Endothelial cell (in vitro differentiated cells): Measurements from ENCODE around the gene LBX1. TPM values are rescaled to one million over a fixed set of nuclear protein-coding genes. Genes with fewer than 3 reads are reported as not detected.
A peak's percentile ranks its signal among the peaks of the same experiment; 100 is the strongest.

Source experiments
- DNase-seq: peaks from one replicate; pipeline ENCODE4 v3.0.0; 2021; ENCODE audit warnings: low spot score
- H3K27ac Mint-ChIP-seq: one replicate; pipeline ENCODE4 v1.8.0; 2021; ENCODE audit warnings: mixed read lengths, inconsistent platforms; ENCODE audit not compliant: unreplicated experiment
- H3K27me3 Mint-ChIP-seq: one replicate; pipeline ENCODE4 v1.8.0; 2021; ENCODE audit warnings: mild to moderate bottlenecking, moderate library complexity, mixed read lengths, inconsistent platforms; ENCODE audit not compliant: unreplicated experiment
- H3K36me3 Mint-ChIP-seq: one replicate; pipeline ENCODE4 v1.8.0; 2021; ENCODE audit warnings: mild to moderate bottlenecking, low read depth, mixed read lengths, inconsistent platforms; ENCODE audit not compliant: unreplicated experiment
- H3K4me1 Mint-ChIP-seq: one replicate; pipeline ENCODE4 v1.8.0; 2021; ENCODE audit warnings: mild to moderate bottlenecking, mixed read lengths, inconsistent platforms; ENCODE audit not compliant: unreplicated experiment
- H3K4me3 Mint-ChIP-seq: one replicate; pipeline ENCODE4 v1.8.0; 2021; ENCODE audit warnings: mild to moderate bottlenecking, mixed read lengths, inconsistent platforms; ENCODE audit not compliant: unreplicated experiment
- H3K9me3 Mint-ChIP-seq: one replicate; pipeline ENCODE4 v1.8.0; 2021; ENCODE audit warnings: mixed read lengths, inconsistent platforms; ENCODE audit not compliant: unreplicated experiment
- total RNA-seq: library from RNA; stranded (reverse); fragmentation: NEBNext Ultra II Directional; extraction: Animal tissue kit (Norgen Biotek cat#: 25700); gene quantifications from one replicate; pipeline ENCODE4 v1.2.1, GENCODE V29; 2021; ENCODE audit not compliant: unreplicated experiment
- TF ChIP-seq, protein P1 (sequence below): fragments of 200-600 bp; sonication (generic); IDR thresholded peaks from one replicate; pipeline ENCODE4 v1.5.0; 2021; ENCODE audit warnings: antibody characterized with exemption; ENCODE audit not compliant: unreplicated experiment

LBX1 gene
- total RNA-seq, 1 donor from 2014 or later = not detected

DNA sequence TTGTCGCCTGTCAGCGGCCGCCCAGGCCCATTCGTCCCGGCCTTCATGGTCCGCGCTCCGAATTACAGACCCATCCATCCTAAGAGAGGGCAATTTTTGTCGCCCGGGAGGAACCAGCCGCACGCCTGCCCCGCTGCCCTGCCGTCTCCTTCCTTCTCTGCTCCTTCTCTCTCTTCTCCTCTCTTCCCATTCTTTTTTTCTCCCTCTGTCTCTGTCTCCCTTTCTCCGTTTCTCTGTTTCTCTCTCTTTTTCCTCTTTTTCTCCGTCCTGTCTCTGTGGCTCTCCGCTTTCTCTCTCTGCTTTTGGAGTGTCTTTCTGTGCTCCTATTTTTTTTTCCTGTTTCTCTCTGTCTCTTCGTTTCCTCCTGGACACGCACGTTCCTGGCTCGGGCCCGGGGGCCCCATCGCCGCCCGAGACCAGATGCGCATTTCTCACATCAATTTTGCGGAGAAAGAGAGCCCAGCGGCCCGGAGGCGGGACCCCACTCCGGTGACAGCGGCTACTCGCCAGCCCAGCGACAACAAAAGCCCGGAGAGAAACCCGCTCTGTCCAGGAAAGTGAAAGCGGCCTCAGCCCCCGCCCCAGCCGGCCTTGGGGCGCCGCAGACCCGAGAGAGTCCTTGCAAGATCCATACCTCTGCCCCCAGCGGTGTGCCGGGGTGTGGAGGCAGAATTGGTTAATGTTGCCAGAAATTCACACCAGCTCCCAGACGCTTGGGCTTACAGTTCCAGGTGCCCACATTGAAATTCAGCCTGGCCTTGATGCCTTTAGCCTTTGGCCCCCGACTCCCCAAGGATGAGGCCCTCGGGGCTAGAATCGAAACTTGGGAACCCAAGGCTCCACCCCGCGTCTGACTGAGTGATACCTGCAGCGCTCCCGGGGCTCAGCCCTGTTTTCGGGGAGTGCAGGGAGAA, 4.1 kb downstream of the LBX1 start:
- Mint-ChIP-seq H3K4me3 (peak overlapping the region; percentile 67), H3K36me3 (no peaks in the 10 kb centered on the region), H3K27me3 (peaks cover 61% of the 10 kb centered on the region), H3K9me3 (no peaks in the 10 kb centered on the region), H3K4me1 (peaks cover 19% of the 10 kb centered on the region), H3K27ac (no peak overlapping the region)
- no peak for DNase-seq
- TF ChIP-seq, protein P1, sequence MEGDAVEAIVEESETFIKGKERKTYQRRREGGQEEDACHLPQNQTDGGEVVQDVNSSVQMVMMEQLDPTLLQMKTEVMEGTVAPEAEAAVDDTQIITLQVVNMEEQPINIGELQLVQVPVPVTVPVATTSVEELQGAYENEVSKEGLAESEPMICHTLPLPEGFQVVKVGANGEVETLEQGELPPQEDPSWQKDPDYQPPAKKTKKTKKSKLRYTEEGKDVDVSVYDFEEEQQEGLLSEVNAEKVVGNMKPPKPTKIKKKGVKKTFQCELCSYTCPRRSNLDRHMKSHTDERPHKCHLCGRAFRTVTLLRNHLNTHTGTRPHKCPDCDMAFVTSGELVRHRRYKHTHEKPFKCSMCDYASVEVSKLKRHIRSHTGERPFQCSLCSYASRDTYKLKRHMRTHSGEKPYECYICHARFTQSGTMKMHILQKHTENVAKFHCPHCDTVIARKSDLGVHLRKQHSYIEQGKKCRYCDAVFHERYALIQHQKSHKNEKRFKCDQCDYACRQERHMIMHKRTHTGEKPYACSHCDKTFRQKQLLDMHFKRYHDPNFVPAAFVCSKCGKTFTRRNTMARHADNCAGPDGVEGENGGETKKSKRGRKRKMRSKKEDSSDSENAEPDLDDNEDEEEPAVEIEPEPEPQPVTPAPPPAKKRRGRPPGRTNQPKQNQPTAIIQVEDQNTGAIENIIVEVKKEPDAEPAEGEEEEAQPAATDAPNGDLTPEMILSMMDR = no peak

DNA sequence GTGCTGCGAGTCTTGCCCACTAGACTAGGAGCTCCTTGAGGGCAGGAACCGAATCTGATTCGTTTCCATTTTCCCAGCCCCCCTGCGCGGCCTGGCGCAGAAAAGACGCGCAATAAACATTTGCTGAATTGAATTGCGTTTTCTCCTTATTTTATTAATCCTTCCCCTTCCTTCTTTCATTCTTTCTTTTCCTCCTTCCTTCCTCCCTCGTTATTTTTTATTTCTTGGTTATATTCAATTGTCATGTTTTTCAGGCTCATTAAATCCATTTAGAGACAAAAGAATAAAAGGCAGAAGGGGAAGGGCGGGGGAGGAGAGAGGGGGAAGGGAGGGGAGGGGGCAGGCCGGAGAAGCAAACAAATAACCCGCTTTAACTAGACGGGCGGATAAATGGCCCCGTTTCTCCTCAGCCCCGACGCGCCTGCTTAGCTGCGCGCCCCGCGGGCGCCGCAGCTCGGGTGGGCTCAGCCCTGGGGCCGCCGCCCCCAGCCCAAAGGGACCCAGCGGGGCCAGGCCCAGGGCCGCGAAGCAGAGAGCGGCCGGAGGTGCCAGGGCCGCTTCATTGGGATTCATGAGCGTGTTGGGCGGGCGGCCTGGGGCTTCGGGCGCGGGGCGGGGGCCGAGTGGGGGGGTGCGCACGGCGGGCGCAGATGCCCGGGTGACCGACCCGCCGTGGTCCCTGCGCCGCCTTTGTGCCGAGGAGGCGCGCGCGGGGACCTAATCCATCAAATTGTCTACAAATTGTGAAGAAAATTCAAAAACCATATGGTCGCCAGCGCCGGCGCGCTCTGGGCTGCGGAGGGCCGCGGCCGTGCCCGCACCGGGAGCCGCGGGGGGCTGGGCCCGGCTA, 5.0 kb downstream of the LBX1 start:
- Mint-ChIP-seq H3K4me1 (peaks cover 19% of the 10 kb centered on the region), H3K27ac (no peak overlapping the region), H3K36me3 (no peaks in the 10 kb centered on the region), H3K9me3 (no peaks in the 10 kb centered on the region), H3K4me3 (no peak overlapping the region), H3K27me3 (peaks cover 66% of the 10 kb centered on the region)
- TF ChIP-seq, protein P1 = no peak
- DNase-seq = no peak

DNA sequence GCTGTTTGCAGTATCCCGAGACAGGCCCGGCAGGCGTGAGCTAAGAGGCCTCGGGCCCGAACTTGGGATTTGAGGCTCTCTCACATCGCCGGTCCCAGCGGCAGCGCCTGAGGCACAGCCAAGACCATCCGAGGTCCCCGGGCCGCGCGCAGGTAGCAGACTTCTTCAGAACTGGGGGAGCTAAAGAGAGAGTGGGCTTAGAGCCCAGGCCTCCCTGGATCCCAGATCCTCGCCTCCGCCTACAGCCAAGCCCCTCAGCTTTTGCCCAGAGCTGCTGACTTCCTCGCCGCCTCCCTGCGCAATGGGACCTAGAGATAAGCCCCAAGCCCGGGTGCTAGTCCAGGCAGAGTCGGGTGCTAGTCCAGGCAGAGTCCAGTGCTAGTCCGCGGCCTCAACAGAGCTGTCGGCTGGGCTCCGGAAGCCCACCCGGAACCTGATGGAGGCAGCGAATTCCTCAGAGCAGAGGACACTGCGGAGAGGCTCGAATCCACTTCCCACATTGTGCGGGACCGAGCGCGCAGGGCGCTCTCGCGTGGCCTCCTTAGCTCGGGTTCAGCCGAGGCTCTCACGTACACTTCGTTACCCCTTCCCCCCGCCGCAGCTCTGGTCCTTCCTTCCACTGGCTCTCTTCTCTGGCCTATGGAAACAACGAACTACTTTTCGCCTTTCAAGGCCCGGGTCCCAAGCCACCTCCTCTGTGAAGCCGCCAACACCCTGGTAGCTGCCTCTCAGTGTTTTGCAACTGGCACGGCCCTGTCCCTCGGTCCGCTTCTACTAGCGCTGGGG, 5.8 kb downstream of the LBX1 start:
- Mint-ChIP-seq H3K4me3 (no peak overlapping the region), H3K36me3 (no peaks in the 10 kb centered on the region), H3K4me1 (peaks cover 19% of the 10 kb centered on the region), H3K27ac (no peak overlapping the region), H3K9me3 (no peaks in the 10 kb centered on the region), H3K27me3 (peaks cover 67% of the 10 kb centered on the region)
- TF ChIP-seq, protein P1 = no peak
- no peak for DNase-seq

DNA sequence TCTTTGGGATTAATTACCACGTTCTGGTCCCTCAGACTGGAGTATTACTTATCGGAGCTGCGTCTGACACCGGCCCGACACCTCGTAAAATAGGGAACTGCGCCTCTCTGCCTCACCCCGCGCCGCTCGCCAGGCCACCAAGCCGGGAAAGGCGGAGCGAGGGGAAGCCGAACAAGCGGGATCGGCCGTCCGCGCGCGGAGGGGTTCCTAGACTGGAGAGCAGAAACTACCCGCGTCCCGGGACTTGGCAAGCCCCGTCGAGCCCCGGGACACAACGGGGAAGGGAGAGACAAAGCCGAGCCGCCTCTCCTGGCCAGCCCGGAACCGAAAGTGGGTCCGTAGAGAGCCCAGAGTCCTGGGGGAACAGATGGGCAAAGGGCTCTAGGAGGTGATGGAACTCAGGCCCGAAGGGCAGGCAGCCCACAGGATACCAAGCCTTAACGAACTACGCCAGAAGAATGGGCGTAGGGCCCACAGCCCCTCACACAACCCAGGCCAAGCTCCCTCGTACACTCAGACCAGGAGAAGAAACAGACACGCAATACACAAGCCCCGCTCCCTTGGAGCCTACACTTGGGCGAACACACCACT, 6.5 kb downstream of the LBX1 start:
- Mint-ChIP-seq H3K4me1 (peaks cover 19% of the 10 kb centered on the region), H3K4me3 (no peak overlapping the region), H3K9me3 (no peaks in the 10 kb centered on the region), H3K36me3 (no peaks in the 10 kb centered on the region), H3K27me3 (peaks cover 64% of the 10 kb centered on the region), H3K27ac (no peak overlapping the region)
- no peak for DNase-seq
- TF ChIP-seq, protein P1 = no peak
